DMS153 treated with DMSO at 0.1 percent for 48 hours (cell line): ENCODE measurements around the gene DNM3.

Source experiments
- DNase-seq: peaks from one replicate; lab custom pipeline; 2025; ENCODE audit not compliant: unreplicated experiment; lab: John Stamatoyannopoulos, UW

Gene DNM3

GRCh38 chr1:171966426-171967220, 125.3 kb downstream of the DNM3 start:
- no peak for DNase-seq

DNA sequence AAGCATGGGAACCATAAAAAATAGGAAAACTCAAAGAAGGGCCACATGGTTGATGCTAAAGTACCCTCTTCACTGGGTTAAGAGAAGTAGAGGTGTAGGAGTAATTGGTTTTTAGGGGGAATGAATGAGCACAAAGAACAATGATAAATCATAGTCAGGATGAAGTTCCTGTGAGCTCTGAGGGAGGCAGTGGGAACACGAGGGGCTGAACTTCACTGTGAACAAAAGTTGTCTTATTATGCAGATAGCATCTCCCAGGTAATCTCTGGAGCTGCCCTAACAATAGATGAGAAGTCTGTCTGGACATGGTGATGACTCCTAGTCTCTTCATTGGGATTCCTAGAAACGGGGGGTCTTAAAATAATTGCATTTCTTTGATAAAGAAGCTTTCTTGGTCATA, 127.9 kb downstream of the DNM3 start:
- DNase-seq: no peak

DNA sequence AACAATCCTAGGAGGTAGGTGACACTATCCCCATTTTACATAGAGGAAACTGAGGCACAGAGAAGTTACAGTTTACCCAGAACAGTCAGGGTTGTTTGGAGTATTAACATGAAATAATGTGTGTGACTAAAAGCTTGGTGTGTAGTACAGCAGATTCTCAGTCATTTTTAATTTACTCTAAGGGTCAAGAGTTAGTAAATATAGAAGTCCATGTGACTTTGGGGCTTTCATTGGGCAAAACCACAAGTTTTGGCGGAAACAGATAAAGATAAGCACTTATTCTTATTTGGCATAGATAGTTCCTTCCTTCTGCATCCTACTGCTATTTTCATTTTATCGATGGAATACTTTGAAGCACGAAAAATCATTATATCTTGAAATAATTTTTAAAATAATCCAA, 128.5 kb downstream of the DNM3 start:
- no peak for DNase-seq

- DNase-seq: no peak
Observed at GRCh38 chr1:171972846-171973245, 131.5 kb downstream of the DNM3 start.

DNA sequence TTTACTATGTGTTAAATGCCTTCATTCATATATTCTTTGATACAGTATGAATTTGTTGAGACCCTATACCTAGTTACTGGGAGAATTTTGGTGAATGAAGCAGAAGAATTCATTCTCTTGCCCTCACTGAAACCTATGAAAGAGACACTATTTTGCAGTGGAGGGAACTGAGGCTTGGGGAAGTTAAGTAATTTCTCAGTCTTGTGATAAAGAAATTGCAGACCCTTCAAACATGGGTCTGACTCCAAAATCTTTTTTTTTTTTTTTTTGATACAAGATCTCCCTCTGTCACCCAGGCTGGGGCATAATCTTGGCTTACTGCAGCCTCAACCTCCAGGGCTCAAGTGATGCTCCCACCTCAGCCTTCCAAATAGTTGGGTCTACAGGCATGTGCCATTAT, 132.1 kb downstream of the DNM3 start:
- DNase-seq: no peak

DNA sequence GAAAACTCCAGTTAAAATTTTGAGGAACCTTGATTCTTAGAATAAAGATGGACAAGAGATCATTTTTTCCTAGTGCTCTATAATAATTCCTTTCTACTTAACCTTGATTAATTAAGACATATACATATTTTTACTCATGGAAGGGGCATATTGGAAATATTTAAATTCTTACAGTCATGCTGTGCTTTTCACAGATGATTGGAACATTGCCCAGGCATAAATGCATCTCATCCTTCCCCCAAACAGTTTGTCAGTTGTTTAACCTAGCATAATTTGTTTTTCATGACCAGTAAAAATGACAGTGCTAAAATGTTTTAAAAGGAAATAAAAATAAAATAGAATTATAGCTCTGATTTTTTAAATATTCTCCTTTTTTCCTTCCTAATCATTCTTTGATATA, 140.0 kb downstream of the DNM3 start:
- DNase-seq: no peak

DNA sequence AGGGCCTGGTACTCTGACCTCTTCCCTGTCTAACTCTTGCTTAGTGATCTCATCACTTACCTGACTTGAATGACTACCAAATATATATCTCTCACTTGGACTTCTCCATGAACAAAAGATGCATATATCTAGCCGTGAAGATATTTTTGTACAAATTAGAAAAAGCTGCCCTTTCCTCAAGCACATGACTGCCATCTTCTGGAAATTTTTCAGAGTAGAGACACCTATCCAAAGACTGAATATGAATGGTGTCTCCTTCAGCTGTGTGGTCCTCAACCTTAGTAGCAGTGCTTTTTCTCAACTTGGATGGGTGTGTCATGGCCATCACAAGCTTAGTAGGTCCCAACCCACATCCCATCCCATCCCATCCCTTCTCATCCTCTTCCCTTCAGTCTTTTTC, 142.3 kb downstream of the DNM3 start:
- no peak for DNase-seq

DNA sequence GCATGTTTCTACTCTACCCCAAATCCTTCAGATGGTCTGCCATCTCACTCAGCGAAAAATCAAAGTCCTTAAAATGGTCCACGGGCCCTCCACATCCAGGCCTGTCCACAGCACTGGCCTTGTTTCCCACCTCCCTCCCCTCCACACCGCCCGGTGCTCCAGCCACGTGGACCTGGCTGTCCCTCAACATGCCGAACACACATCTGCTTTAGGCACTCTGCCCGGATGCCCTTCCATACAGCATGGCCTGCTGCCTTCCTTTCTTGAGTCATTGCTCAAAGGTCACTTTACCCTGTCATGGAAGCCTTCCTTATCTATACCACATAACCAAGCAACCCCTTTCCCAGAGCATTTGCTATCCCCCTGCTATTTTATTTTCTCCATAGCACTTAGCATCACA, 143.0 kb downstream of the DNM3 start:
- DNase-seq: no peak

DNA sequence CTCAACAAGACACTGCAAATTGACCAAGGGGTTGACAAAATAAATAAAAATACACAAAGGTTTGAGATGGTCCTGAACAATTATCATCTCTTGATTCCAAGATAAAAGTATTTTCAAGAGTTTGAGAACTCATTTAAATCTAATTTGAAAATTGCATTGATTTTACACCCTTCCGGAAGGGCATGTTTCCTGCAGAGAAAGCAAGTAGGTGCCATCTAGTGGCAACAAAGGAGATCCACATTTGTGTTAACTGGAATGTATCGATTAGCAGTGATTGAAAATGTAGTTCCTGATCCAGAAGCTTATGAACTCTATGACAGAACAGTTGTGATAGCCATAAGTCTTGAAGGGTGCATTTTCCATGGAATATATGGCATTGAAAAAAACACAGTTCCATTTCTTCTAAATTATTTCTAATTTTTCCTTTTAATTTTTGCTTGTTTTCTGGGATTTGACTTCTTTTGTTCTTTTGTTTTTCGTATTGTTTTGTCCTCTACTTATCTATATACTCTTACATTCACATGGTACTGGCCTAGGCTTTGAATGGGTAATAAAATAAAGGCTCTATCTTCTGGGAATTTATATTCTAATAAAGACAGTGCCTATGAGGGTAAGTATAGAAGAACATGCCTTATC, 143.7 kb downstream of the DNM3 start:
- peak; percentile 39 for DNase-seq

- no peak for DNase-seq
Observed at GRCh38 chr1:171985639-171986038, 144.3 kb downstream of the DNM3 start.

DNA sequence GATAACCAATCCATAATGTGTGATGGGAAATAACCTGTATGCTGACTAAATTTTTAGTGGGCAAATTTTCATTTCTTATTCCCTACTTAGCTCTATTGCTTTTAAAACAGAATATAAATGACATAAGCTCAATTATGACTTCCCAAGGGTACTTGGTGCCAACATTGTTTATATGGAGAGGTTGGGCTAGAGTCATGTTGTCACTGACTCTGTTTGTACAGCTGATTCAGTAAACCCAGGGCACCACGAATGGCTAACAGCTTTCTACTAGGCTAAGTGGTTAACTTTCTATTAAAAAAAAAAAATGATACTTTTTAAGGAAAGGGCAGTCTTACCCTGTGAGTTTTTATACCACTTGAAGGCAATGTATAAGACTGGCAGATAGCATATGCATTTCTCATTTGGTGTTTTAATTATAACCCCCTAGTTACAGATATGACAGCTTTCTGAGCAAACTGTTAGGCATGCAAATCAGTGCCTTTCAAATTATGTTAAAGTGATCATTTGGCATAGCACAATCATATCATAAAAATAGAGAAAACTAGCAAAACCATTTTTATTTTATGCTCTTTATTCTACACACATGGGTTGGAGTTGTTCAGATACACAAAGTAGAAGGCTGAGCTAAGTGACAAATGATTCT, 147.1 kb downstream of the DNM3 start:
- DNase-seq: no peak

DNA sequence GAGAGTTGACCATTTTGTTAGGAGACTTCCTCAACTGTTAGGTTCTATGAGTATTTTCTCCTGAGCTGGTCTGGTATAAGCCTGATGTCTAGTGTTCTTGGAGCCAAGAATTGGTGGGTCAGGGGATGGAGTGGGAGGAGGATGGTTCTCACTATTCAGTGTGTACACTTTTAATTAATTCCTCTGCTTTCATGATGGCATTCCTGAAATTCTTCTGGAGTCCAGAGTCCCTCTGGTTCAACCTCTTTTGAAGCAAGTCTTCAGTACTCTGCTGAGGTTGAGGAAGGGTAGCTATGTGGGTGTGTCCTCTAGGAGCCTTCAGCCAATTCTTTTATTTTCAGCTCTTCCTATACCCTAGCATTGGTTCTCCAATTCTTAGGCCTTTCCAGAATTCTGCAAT, 149.1 kb downstream of the DNM3 start:
- no peak for DNase-seq

GRCh38 chr1:171994293-171994692, 153.0 kb downstream of the DNM3 start:
- DNase-seq: no peak

GRCh38 chr1:171995573-171995972, 154.3 kb downstream of the DNM3 start:
- no peak for DNase-seq

- DNase-seq: no peak
Observed at GRCh38 chr1:171997936-171998335, 156.6 kb downstream of the DNM3 start.

GRCh38 chr1:171998711-171999110, 157.4 kb downstream of the DNM3 start:
- DNase-seq: no peak

DNA sequence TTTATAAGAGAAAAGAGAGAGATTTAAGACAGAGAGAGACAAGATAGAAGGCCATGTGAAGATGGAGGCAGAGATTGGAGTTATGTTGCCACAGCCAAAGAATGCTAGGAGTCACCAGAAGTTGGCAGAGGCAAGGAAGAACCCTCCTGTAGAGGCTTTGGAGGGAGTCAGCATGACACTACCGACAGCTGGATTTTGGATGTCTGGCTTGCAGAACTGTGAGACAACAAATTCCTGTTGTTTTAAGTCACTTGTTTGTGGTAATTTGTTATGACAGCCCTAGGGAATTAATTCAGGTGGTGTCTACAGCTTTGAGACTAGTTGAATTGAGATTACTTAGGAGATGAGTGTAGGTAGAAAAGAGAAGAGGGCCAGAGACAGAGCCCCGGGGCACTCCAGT, 158.5 kb downstream of the DNM3 start:
- no peak for DNase-seq

GRCh38 chr1:172001288-172001687, 160.0 kb downstream of the DNM3 start:
- DNase-seq: no peak

DNA sequence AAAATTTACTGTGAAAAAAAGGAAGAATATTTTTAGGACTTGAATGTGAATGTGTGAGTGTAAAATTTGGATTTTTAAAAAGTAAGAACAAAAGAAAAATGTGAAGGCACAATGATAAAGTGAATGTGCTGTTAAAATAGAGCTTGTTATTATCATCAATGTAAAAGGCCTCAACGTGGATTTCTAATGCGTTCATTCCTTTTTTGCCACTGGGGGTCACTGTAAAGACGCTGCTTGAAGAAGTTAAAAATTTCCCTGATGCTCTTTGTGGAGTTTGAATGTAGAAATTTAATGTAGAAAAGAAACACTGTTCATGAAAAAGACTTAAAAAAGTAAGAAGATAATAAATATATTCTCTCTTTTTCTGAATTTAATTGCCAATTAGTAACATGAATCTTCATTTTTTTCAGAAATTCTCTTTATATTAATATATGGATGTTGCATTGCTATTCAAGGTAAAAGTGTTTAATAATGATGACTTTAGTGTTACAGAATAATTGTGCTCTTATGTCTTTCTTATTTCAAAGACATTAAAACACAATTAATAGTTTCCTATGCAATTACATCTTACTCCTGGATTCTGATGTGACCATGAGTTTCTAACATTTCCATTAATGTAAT, 161.5 kb downstream of the DNM3 start:
- peak; percentile 31 for DNase-seq

- DNase-seq: no peak
Observed at GRCh38 chr1:172003766-172004530, 162.7 kb downstream of the DNM3 start.

DNA sequence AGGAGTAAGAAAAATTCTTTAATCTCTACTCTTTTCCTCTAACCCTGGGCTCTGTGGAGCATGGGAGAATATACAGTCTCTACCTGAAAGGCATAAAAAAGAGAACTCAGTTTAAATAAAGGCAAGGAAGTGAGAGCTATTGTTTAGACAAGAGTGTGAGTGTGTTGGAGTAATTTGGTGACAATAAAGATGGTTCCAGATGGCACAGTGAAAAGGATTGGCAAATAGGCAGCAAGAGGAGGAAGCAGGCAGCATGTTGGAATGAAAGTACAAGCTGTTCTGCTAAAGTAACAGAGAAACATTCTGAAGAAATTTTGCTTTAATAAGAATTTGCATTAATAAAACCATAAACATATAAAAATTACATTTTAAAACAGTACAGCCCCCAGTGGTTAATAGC, 163.4 kb downstream of the DNM3 start:
- no peak for DNase-seq
